Stimulated activated CD8-positive, alpha-beta memory T cell treated with anti-CD3 and anti-CD28 coated beads, Interleukin-7, amount 100 ng/mL, for 24 hours (primary cell): ENCODE data around the gene FSTL5.

Experiments
- DNase-seq: peaks from one replicate; pipeline ENCODE4 v3.0.0-alpha.2; 2020; ENCODE audit warnings: low read depth

Gene FSTL5

DNA sequence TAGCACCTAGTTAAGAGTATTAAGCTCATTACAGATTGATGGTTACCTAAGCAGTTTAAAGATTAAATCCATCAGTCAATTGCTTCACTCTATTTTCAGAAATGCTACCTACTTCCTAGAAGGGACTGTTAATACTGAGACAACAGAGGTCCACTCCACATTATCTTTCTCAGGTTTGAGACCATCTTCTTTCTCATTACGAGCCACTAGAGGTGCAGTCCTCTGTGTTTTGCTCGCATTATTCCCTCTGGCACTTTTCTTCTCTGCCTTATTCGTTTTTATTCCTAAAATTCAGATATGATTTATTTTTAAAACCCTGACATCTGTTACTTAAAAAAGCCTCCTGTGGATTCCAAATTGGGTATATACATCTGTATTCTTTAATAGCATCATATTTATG is 459.1 kb downstream of the FSTL5 start:
- no peak for DNase-seq

DNA sequence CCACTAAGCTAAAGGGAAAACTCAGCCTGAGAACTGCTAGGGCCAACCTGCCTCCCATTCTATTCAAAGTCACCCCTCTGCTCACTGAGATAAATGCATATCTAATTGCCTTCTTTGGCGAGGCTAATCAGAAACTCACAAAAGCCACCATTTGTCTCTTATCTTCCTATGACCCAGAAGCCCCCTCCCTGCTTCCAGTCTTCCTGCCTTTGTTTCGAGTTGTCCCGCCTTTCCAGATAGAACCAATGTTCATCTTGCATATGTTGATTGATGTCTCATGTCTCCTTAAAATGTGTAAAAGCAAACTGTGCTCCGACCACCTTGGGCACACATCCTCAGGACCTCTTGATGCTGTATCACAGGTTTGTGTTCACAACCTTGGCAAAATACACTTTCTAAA is 459.8 kb downstream of the FSTL5 start:
- no peak for DNase-seq

DNA sequence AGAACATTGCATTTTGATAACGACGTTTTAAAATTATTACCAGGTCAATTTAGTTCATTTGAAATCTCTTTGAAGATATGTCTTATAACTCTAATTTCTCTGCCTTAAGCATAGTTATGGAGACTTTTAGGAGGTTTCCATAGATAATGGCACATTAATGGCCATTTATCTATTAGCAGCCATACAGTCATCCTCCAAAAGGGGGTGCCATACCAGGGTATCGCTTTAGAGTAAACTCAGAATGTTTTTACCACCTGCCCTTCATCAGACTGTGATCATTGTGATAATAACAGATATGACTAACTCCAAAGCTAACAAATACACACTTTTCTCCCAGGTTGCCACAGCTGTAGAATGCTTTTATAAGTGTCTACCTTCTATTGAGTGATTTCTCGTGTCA is 461.5 kb downstream of the FSTL5 start:
- no peak for DNase-seq

DNA sequence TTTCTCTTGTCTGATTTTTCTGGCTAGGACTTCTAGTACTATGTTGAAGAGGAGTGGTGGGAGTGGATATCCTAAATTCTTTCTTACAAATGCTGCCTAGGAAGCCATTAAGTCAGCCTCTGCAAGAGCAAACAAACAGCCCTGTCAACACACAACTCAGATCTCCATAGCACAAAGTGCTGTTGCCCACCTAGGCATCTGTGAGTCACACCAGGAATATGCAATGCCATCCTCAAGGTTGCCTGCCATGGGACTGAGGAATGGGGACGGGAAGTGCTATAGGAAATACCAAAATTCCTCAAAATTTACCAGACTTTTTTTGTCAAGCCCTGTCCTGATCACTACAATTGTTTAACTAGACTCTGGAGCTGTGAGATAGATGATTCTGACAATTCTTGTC is 466.9 kb downstream of the FSTL5 start:
- no peak for DNase-seq

DNA sequence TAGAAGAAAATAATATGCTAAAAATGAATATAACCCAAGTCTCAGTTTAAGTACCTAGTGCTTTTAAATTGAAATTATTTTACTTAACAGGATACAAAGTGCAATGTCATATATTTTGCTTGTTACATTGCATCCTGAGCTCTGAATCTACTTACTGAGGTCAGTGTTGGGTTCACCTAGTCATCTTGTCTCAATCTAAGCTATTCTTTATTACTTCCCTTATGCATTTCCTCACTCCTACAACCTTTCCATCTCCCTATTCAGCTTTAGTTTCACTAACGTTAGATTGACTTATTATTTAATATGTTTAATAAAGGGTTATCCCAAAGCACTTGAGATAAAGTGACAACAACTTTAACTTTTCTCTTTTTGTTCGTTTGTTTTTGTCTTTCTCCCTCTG is 483.7 kb downstream of the FSTL5 start:
- DNase-seq: no peak

DNA sequence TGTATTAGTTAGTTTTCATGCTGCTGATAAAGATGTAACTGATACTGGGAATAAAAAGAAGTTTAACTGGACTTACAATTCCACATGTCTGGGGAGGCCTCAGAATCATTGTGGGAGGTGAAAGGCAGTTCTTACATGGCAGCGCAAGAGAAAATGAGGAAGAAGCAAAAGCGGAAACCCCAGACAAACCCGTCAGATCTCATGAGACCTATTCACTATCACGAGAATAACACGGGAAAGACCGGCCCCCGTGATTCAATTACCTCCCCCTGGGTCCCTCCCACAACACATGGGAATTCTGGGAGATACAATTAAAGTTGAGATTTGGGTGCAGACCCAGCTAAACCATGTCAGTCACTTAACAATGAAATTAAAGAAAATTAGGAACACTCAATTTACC is 499.1 kb downstream of the FSTL5 start:
- no peak for DNase-seq

DNA sequence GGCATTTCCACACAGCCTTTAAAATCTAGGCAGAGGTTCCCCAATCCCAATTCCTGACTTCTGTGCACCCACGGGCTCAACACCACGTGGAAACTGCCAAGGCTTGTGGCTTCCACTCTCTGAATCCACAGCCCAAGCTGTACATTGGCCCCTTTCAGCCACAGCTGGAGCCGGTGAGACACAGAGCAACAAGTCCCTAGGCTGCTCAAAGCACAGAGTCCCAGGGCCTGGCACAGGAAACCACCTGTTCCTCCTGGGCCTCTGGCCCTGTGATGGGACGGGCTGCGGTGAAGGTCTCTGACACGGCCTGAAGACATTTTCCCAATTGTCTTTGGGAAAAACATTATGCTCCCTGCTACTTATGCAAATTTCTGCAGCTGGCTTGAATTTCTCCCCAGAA is 500.0 kb downstream of the FSTL5 start:
- DNase-seq: no peak

DNA sequence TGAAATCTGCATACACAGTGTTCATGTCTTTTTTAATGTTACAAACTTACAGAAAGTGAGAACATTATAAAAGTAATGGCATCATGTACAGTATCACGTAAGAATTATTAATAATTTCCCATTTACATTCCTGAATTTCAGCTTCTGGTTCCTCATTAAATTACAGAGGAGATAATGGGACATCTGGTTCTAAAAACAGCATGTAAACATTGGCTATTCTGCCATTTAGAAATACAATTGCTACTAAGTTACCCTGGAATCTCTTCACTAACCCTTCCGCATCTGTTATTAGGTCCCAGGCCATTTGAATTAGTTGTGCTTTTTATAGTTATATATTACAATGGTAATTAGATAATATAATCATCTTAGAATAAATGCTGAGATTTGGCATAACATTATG is 505.1 kb downstream of the FSTL5 start:
- DNase-seq: no peak

DNA sequence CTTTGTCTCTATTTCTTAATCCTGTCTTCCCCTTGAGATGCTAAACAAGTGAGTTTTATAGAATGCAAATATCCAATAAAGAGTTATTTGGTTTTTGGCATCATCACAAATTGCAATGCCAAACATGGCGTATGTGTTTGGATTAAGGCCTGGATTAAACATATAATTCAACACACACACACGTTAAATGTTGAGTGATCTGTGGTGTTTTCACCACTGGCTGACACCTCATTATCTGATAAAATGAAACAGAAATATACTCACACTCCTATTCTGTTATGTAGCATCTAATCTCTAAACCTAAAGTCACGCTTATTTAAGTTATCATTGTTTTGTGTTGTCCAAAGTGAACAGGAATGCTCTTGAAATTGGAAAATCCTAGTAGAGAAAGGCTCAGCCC is 506.2 kb downstream of the FSTL5 start:
- no peak for DNase-seq

DNA sequence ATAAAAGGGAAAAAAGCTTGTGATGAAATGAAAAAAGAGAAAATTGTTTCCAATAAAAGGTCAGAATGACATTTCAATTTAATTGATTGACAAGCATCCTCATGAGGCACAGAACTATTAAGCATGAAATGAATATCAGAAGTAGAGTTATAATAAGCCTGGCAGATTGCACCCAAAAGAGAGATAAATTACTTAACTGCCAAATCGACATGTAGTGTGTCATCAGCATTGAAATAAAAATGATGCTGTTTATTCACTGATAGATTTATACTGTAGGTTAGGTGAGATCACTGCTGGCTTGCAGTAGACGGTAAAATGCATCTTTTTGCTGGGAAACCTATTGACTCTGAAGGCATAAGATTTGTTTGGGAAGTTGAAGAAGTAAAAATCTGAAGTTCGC is 507.2 kb downstream of the FSTL5 start:
- no peak for DNase-seq

DNA sequence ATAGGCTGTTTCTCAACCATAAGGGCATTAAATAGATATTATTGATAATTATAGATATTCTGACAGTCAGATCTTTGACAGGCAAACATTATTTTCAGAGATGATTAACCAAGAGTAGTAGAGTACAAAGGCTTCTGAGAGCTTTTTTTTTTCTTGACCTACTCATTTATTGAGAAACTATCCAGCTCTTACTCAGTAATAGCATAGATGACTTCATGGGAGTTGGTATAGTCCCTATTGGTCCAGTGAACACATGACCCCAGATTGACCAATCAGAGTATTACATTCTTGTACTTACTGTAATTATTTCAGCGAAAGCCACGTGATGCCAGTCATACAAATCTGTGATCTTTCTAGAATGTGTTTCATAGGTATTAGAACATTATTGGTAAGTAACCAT is 508.7 kb downstream of the FSTL5 start:
- no peak for DNase-seq

DNA sequence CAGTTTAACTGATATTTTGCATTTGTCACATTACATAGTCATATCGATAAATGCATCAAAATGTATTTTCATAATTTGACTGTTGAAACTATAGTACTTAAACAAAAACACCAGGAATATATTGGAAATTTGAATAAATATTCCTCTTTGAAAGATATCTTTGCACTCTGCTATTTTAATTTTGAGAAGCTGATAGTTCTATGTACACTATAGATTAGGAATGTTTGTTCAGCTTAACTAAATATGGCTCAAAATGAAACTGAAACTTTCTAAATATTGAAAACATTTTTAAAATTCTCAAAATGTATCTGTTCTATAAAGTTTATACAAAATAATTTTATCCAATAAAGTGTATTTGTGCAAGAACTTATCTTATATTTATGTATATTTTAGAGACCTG is 510.1 kb downstream of the FSTL5 start:
- DNase-seq: no peak

DNA sequence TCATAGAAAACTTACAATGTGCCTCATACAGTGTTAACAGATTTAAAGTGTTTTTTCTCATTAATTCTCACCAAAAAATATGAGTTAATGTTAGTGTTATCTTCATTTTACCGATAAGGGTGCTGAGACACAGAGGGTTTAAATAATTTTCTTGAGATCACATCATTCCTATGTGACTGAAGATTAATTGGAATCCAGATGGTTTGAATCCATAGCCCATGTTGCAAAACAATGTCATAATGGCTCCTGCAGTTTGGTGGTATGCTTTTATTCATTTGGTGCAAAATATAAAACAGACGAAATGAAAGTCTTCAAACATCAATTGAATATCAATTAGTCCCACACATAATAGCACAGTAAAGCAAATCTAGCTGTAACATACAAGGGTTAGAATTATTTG is 512.2 kb downstream of the FSTL5 start:
- no peak for DNase-seq

DNA sequence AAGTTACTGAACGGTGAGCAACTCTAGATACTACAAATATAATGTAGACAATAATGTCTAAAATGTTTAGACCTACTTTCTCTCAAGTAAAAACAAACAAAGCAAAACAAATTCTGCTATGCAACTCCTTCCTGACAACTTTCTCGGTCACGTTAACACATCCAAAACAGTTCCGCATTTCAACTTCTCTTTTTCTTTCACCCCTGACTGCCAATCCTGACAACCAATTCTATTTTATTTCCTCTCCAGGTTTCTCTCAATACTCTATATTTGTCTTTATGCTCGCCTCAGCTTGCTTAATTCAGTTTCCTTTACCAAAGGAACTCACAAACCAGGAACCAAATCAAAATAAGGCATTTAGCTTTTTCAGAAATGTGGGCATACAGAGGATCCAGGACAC is 513.0 kb downstream of the FSTL5 start:
- no peak for DNase-seq

DNA sequence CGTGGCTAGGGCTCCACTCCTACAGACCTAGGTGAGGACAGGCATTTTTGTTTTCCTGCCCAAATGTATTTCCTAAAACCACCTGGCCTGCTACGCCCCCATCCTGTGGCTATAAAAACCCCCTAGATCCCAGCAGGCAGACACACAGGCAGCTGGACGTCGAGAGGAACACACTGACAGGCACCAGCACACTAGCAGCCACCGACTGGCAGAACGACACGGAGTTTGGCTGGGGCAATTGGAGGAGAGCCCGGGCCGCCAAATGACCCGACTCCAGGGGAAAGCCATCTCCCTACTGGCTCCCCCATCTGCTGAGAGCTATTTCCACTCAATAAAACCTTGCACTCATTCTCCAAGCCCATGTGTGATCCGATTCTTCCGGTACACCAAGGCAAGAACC is 516.0 kb downstream of the FSTL5 start:
- DNase-seq: no peak

DNA sequence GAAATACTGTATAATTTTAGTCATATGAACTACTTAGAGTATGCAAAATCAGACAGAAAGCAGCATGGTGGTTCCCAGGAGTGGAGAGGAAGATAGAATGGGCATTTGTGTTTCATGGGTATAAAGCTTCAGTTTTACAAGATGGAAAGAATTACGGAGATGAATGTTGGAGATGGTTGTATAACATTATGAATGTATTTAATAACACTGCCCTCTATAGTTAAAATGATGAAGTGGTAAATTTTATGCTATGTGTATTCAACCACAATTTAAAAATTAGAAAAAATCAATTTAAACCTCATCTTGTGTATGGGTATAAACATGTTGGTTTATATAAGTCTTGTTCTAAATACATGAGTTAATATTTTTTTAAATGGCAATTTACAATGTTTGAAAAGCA is 521.1 kb downstream of the FSTL5 start:
- DNase-seq: no peak

DNA sequence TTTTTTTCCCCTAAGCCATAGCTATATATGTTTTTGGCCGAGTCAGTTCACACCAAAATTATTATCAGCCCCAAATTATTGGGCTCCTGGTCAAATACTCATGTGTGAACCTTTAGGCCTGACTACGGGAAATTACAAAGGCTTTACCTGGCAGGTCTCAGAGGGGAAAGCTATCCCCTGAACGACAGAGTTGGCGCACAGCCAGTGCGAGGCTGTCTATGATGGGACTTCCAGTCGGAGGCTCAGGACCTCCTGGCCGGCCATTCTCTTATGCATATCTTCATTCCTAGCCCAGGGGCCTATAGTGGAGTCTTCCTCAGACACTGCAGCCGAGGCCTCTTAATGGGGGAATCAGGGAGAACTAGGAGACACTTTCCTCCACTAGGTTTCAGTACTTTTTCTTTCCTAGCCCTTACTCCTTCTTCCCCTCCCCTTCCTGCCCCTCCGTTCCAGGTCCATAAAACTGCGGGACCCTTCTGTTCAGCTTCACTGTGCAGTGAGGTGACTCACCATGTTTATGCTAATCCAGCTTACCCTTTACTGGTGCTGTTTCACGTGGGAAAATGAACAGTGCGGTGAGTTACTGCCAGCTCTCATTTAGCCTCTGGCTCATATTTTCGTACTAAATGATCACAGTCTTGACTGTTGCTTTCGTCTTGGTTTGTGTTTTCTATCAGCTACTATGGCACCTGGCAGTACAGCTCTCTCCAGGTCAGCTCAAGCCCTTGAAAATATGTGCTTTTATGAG is 533.9 kb downstream of the FSTL5 start:
- DNase-seq: no peak

DNA sequence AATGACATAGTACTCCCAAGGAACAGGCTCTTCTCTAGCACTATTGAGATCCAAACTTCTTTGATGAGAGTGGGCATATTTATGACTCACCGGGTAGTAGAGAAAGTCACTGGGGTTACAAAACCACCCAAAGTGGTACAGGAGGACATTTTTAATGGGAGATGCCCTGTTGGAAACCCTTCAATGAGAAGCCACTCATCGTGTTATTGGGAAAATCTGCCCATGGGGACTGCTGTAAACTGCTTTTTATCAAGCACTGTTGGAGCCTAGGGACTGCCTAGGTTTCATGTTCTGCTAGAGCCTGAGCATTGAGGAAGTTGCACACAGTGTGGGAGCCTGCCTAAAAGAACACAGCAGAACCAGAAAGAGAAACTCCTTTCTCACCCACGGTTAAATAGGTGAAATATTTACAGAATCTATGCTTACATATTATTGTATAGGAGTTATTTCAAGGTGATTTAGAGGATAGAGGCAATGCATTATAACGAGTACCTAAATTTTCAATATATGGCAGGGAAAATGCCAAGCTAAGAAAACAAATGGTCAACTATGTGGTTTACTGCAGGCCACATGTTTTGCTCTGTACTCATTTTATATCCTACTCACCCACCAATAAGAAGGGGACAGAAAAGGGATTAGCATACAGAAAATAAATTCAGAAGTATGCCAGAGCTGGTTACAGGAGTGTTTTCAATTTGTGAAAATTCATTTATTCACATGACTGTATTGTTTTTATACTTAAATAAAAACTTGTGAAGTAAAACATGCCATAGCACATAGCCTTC is 559.1 kb downstream of the FSTL5 start:
- no peak for DNase-seq

DNA sequence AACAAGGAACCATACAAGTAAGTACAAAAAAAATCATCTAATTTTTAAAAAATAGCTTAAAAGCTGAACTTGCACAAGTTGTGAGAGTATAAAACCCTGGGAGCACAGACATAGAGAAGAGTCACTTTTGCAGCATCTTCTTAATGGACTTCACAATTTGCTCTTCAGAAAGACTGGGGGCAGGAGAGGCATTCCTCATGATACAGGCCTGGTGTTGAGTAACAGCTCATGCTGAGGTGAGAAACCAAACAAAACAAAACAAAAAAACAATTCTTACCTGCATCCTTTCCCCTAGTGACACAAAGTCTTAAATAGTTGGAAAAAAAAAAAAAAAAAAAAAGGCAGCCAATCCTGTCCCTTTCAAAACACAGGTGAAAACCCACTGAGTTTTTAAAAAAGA is 562.8 kb downstream of the FSTL5 start:
- DNase-seq: no peak

DNA sequence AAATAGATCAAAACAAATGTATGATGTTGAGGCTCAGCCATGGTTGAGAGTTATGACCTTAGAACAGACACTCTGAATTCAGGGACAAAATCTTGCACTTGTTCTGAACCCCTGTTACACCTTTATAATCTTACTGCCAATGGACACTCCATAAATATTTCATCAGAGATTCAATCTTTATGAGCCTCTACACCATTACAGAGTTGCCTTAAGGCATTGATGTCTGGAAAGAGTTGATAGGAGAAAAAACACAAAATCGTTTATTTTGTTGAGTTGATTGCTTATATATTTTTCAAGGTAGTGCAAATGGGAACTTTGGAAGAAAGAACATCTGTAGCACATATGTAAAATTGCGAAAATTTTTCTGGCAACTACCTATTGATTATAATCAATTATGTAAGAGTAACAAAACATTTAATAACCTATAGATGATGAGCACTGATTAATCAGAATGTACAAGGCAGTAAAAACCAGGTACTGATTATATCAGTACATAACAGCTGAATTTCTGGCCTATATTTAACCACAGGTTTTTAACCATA is 568.5 kb downstream of the FSTL5 start:
- no peak for DNase-seq

DNA sequence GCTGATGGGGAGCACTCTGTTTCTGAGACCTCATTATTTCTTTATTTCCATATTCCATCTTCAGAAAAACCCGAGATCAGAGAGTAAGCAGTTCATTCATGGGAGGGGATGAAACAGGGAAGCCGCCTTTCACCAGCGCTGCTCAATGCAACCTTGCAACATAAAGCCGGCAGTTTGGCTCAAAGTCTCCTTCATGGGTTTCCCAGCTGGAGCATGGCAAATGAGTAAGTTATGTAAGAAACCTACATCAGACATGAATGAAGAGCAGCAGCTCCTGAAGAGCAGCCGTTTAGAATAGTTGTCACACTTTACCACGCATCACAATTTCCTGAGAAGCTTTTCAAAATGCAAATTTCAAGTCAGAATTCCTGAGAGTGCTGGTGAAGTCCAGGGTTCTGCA is 578.8 kb downstream of the FSTL5 start:
- no peak for DNase-seq

DNA sequence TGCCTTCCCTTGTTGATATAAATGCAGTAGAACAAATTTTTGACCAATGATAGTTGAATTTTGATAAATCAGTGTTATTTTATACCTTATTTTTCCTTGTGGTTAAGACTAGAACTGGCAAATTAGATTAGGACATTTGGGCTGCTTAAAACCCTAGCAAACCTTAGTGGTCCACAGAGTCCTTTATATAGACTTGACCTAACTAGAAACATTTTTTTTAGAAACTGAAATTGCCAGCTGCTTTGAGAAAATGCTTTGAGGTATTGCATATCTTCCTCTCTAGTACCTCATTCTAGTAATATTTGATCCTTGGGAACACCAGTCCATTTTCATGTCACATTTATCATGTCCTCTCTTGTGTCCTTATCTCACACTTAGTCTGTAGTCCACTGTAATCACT is 580.3 kb downstream of the FSTL5 start:
- DNase-seq: no peak
